K562 (cell line): ENCODE data around the gene MEDAG. TPM values are rescaled to one million over a fixed set of nuclear protein-coding genes. Genes with fewer than 3 reads are reported as not detected.

ENCODE experiments used
- POLR2AphosphoS2 ChIP-seq: IDR thresholded peaks from 2 replicates; pipeline ENCODE4 v1.6.1; 2012; ENCODE audit warnings: low read length, improper control_type of control experiment
- PTBP1 ChIP-seq: fragments of 200-400 bp; formaldehyde crosslinking; IDR thresholded peaks from 2 replicates; pipeline ENCODE4 v1.6.1; 2017; ENCODE audit warnings: low read depth, low read length
- RAD21 ChIP-seq, 2 experiments: fragments of 250-450 bp in 1 of 2; fragments of 450-650 bp in 1 of 2; sonication (Bioruptor Pico) in 1 of 2; formaldehyde crosslinking in 1 of 2; IDR thresholded peaks in 1 of 2; conservative IDR thresholded peaks in 1 of 2; 2 replicates each; pipeline versions ENCODE4 v1.4.0 to v1.8.0; 2020 to 2022; ENCODE audit warnings: mild to moderate bottlenecking in 2 of 2, moderate library complexity in 1 of 2
- SNRNP70 ChIP-seq: fragments of 200-400 bp; formaldehyde crosslinking; optimal IDR thresholded peaks from 2 replicates; pipeline ENCODE3; 2017; ENCODE audit warnings: low read depth, low read length
- ZNF3 ChIP-seq: fragments of 250-450 bp; sonication (Bioruptor Pico); IDR thresholded peaks from 2 replicates; pipeline ENCODE4 v1.5.0; 2021; ENCODE audit warnings: mild to moderate bottlenecking, moderate library complexity
- polyA plus RNA-seq, 8 experiments: library from polyadenylated mRNA; depleted of rRNA in 4 of 8; stranded (reverse) in 5 of 8; unstranded in 3 of 8; fragments of >200 nt; fragmentation: Nextera tagmentation in 2 of 8; fragmentation: Illumina TruSeq in 1 of 8; extraction: Ambion mirVana in 2 of 8; extraction: Trizol in 1 of 8; gene quantifications; 2 replicates each; pipeline versions ENCODE4 v1.2.1 to v1.2.3, GENCODE V29; 2011 to 2014; ENCODE audit warnings: inconsistent platforms in 1 of 8, missing spikeins in 1 of 8
- total RNA-seq, 7 experiments: library from RNA; depleted of rRNA in 6 of 7; stranded (reverse); fragments of >200 nt in 6 of 7; fragmentation: Illumina TruSeq in 2 of 7; extraction: Trizol in 2 of 7; gene quantifications; 2 replicates each; pipeline versions ENCODE4 v1.2.1 to v1.2.3, GENCODE V29; 2011 to 2021; ENCODE audit warnings: low replicate concordance in 1 of 7
- TF ChIP-seq, protein P1 (sequence below), 3 experiments: fragments of 200-800 bp in 1 of 3; sonication (Bioruptor generic) in 1 of 3; sonication (generic) in 1 of 3; formaldehyde crosslinking in 1 of 3; IDR thresholded peaks; 2 replicates each; pipeline versions ENCODE4 v1.6.1 to v1.8.0; 2016 to 2022; ENCODE audit warnings: mild to moderate bottlenecking in 2 of 3, missing compliant biosample characterization in 2 of 3, missing genetic modification characterization in 2 of 3, missing genetic modification reagents in 1 of 3
- TF ChIP-seq, protein P2 (sequence below): fragments of 450-650 bp; IDR thresholded peaks from 2 replicates; pipeline ENCODE4 v1.6.1; 2016; ENCODE audit warnings: mild to moderate bottlenecking
- TF ChIP-seq, protein P3 (sequence below): fragments of 150-350 bp; conservative IDR thresholded peaks from 2 replicates; pipeline ENCODE4 v1.6.1; 2014; ENCODE audit warnings: low read length

Gene MEDAG
- total and polyA plus RNA-seq, 9 of the 15 experiments (the other 6 are each of a cell fraction or from before 2014, with no cell fraction given), result not detected

DNA sequence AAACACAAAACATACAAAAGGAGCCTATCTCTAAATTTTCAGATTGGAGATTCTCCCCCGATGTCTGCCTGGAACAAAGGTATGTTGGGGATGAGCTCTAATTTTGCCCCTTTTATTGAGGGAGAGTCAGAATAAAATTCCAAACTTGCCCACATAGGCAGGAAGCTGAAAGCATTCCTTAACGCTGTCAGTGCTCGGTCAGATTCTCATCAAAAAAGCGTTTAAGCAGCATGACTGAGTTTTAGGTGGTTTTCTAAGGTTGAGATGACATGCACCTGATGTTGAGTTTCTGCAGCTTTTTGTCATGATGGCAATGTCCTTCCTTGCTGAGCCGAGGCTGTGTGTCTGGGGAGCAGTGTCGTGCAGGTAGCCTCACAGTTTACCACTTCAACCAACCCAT, 48.4 kb upstream of the MEDAG start (continued):
- TF ChIP-seq, protein P1, sequence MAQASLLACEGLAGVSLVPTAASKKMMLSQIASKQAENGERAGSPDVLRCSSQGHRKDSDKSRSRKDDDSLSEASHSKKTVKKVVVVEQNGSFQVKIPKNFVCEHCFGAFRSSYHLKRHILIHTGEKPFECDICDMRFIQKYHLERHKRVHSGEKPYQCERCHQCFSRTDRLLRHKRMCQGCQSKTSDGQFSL (CRISPR knock-in tag; IDR thresholded peaks at IDR 0.05), result no peak
- TF ChIP-seq, protein P1 (tag; IDR thresholded peaks at IDR 0.05), result no peak
- TF ChIP-seq, protein P2, sequence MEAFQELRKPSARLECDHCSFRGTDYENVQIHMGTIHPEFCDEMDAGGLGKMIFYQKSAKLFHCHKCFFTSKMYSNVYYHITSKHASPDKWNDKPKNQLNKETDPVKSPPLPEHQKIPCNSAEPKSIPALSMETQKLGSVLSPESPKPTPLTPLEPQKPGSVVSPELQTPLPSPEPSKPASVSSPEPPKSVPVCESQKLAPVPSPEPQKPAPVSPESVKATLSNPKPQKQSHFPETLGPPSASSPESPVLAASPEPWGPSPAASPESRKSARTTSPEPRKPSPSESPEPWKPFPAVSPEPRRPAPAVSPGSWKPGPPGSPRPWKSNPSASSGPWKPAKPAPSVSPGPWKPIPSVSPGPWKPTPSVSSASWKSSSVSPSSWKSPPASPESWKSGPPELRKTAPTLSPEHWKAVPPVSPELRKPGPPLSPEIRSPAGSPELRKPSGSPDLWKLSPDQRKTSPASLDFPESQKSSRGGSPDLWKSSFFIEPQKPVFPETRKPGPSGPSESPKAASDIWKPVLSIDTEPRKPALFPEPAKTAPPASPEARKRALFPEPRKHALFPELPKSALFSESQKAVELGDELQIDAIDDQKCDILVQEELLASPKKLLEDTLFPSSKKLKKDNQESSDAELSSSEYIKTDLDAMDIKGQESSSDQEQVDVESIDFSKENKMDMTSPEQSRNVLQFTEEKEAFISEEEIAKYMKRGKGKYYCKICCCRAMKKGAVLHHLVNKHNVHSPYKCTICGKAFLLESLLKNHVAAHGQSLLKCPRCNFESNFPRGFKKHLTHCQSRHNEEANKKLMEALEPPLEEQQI, result no peak
- TF ChIP-seq ZNF3 (CRISPR knock-in tag) (no peak), SNRNP70 (no peak), RAD21 (CRISPR knock-in tag; conservative IDR thresholded peaks at IDR 0.05 in 1 of 2, IDR thresholded peaks at IDR 0.05 in 1 of 2) (no peak), PTBP1 (no peak), POLR2AphosphoS2 (no peak)
- TF ChIP-seq, protein P3, sequence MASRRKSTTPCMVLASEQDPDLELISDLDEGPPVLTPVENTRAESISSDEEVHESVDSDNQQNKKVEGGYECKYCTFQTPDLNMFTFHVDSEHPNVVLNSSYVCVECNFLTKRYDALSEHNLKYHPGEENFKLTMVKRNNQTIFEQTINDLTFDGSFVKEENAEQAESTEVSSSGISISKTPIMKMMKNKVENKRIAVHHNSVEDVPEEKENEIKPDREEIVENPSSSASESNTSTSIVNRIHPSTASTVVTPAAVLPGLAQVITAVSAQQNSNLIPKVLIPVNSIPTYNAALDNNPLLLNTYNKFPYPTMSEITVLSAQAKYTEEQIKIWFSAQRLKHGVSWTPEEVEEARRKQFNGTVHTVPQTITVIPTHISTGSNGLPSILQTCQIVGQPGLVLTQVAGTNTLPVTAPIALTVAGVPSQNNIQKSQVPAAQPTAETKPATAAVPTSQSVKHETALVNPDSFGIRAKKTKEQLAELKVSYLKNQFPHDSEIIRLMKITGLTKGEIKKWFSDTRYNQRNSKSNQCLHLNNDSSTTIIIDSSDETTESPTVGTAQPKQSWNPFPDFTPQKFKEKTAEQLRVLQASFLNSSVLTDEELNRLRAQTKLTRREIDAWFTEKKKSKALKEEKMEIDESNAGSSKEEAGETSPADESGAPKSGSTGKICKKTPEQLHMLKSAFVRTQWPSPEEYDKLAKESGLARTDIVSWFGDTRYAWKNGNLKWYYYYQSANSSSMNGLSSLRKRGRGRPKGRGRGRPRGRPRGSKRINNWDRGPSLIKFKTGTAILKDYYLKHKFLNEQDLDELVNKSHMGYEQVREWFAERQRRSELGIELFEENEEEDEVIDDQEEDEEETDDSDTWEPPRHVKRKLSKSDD, result no peak
